ENCODE results near the gene TSC22D4.
A peak's percentile ranks its signal among the peaks of the same experiment; 100 is the strongest.

Gene TSC22D4

GRCh38 chr7:100437150-100438100, 41.6 kb downstream of the TSC22D4 start:
- no peak for TF ChIP-seq CTCF (IDR thresholded peaks at IDR 0.05; ENCODE audit: control extremely low read depth, extremely low read depth, low read depth, missing control alignments)
- CTCF ChIA-PET = interaction anchor here (0.9 to 5.1 kb wide), 8 partner anchors 9 to 268 kb away, joined by 3 to 28 read pairs (median 4); no protein-coding TSS in a partner anchor
- DNase-seq (ENCODE audit: extremely low spot score) = no peak
- POLR2A ChIA-PET = interaction anchor here (0.5 to 1.3 kb wide), 5 partner anchors 9 to 253 kb away, joined by 3 to 8 read pairs (median 4); partner anchors contain the start of gene ZCWPW1

- peak; percentile 46 for DNase-seq (ENCODE audit: extremely low spot score)
- CTCF ChIA-PET = interaction anchor here (1.3 to 5.1 kb wide), 4 partner anchors 14 to 302 kb away, joined by 3 to 28 read pairs (median 4); no protein-coding TSS in a partner anchor
- POLR2A ChIA-PET = interaction anchor here (0.9 to 1.3 kb wide), 3 partner anchors 8 to 242 kb away, joined by 3 to 4 read pairs (median 3); partner anchors contain the start of gene ZCWPW1
- no peak for TF ChIP-seq CTCF (IDR thresholded peaks at IDR 0.05; ENCODE audit: control extremely low read depth, extremely low read depth, low read depth, missing control alignments)
These were observed 43.4 kb downstream of the TSC22D4 start for GRCh38 chr7:100435401-100436304.

GRCh38 chr7:100434297-100435144, 44.5 kb downstream of the TSC22D4 start:
- ChIA-PET CTCF (interaction anchor here (0.7 to 1.8 kb wide), 5 partner anchors 17 to 271 kb away, joined by 3 to 5 read pairs (median 3); partner anchors contain the start of gene POP7), POLR2A (no interaction called here)
- TF ChIP-seq CTCF (IDR thresholded peaks at IDR 0.05; ENCODE audit: control extremely low read depth, extremely low read depth, low read depth, missing control alignments) = no peak
- no peak for DNase-seq (ENCODE audit: extremely low spot score)

GRCh38 chr7:100433592-100434296, 45.3 kb downstream of the TSC22D4 start:
- no peak for TF ChIP-seq CTCF (IDR thresholded peaks at IDR 0.05; ENCODE audit: control extremely low read depth, extremely low read depth, low read depth, missing control alignments)
- DNase-seq (ENCODE audit: extremely low spot score) = no peak
- ChIA-PET CTCF (interaction anchor here (1.1 to 1.8 kb wide), 3 partner anchors 17 to 272 kb away, joined by 3 to 5 read pairs (median 3); partner anchors contain the start of gene POP7), POLR2A (no interaction called here)

- CTCF ChIA-PET = interaction anchor here (1.8 kb wide), 1 partner anchor 18 kb away, joined by 5 read pairs; no protein-coding TSS in a partner anchor
- POLR2A ChIA-PET = no interaction called here
- TF ChIP-seq CTCF (IDR thresholded peaks at IDR 0.05; ENCODE audit: control extremely low read depth, extremely low read depth, low read depth, missing control alignments) = no peak
- no peak for DNase-seq (ENCODE audit: extremely low spot score)
These were observed 45.8 kb downstream of the TSC22D4 start for GRCh38 chr7:100433276-100433591.
